ENCODE results near the gene EIF3K. TPM values are rescaled to one million over a fixed set of nuclear protein-coding genes. Genes with fewer than 3 reads are reported as not detected.

Gene EIF3K
- total and polyA plus RNA-seq, 2 of the 13 experiments (the other 11 are each of a cell fraction or from before 2014, with no cell fraction given): 179 to 258 TPM

GRCh38 chr19:38649305-38650171 is 30.6 kb downstream of the EIF3K start (continued):
- TF ChIP-seq THRA (CRISPR knock-in tag; IDR thresholded peaks at IDR 0.05; ENCODE audit: borderline replicate concordance) (peak; percentile 36; the same call in 1 of the 2 replicates), AKAP8 (CRISPR knock-in tag; IDR thresholded peaks at IDR 0.05) (peak; percentile 55; the same call in 1 of the 2 replicates), ZBTB40 (IDR thresholded peaks at IDR 0.05) (no peak), ZBTB40 (CRISPR knock-in tag; IDR thresholded peaks at IDR 0.05) (no peak; the same call in 1 of the 2 replicates), ZBTB4 (CRISPR knock-in tag; IDR thresholded peaks at IDR 0.05; ENCODE audit: borderline replicate concordance) (0 out of 2 replicates have a peak, but pooled peaks have one; percentile 44), ZSCAN25 (CRISPR knock-in tag; IDR thresholded peaks at IDR 0.05) (peak; percentile 27; the same call in 1 of the 2 replicates), GLI4 (CRISPR knock-in tag; IDR thresholded peaks at IDR 0.05; ENCODE audit: borderline replicate concordance) (no peak), ASH2L (IDR thresholded peaks at IDR 0.05; ENCODE audit: insufficient read length, low read depth, low read length) (peak; percentile 40), KAT7 (CRISPR knock-in tag; IDR thresholded peaks at IDR 0.05; ENCODE audit: borderline replicate concordance) (no peak; the same call in 1 of the 2 replicates), NCOA5 (CRISPR knock-in tag; IDR thresholded peaks at IDR 0.05) (no peak), ELF4 (CRISPR knock-in tag; IDR thresholded peaks at IDR 0.05; ENCODE audit: borderline replicate concordance) (no peak), ZNF615 (CRISPR knock-in tag; IDR thresholded peaks at IDR 0.05; ENCODE audit: borderline replicate concordance) (no peak), POGZ (CRISPR knock-in tag; IDR thresholded peaks at IDR 0.05) (no peak), SMAD3 (CRISPR knock-in tag; IDR thresholded peaks at IDR 0.05) (peak; percentile 61; the same call in 1 of the 2 replicates)

Measured in HepG2 (cell line).